DMS 273 (cell line): ENCODE measurements around the gene DTD1.
A peak's percentile ranks its signal among the peaks of the same experiment; 100 is the strongest.
"Not testable (repeated sequence)": the region's sequence is repeated elsewhere in the genome, so short reads cannot be mapped to it uniquely, and the experiment has no call there.

ENCODE experiments used
- DNase-seq: peaks from one replicate; lab custom pipeline; 2025; ENCODE audit not compliant: unreplicated experiment; lab: John Stamatoyannopoulos, UW

The DTD1 gene

GRCh38 chr20:18737140-18737539 lies 149.3 kb downstream of the DTD1 start:
- DNase-seq: no peak

- DNase-seq: no peak
Observed at GRCh38 chr20:18738055-18738454, 150.2 kb downstream of the DTD1 start.

- DNase-seq: no peak
Observed at GRCh38 chr20:18738888-18739287, 151.0 kb downstream of the DTD1 start.

DNA sequence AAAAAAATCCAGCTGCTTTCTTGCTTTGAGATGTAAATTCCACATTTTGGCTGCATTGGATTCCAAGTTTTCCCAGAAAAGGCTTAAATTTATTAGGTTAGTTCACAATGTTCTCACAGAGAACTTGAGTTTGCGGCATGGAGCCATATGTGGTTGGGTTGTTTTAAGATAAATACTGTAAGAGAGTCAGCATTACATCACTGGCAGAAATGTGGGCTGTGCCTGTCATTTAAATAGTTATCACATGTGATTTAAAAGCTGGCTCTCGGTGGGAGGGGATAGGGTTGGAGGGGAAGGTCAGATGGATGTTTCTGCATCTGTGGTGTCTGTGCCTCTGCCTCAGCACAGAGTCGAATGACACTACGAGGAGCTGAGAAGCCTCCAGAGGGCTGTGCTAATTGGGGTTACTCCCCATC lies 151.9 kb downstream of the DTD1 start:
- DNase-seq: peak; percentile 74

DNA sequence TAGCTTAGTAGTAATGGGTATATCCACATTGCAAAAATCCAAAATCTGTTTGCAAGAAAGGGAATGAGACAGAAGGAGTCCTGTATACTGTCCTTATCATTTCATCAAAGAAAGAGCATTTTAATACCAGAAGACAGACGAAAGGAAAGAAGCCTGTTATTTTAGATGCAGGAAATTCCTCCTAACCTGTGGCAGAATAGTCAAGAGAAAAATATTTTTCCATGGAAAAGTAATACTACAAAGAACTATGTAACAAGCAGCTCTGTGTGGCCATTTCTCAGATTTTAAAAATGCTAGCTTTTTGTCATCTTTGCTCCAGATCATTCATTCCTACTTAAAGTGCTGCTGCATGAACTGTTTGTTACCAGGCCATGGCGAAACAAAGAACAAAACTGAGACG lies 152.9 kb downstream of the DTD1 start:
- no peak for DNase-seq

DNA sequence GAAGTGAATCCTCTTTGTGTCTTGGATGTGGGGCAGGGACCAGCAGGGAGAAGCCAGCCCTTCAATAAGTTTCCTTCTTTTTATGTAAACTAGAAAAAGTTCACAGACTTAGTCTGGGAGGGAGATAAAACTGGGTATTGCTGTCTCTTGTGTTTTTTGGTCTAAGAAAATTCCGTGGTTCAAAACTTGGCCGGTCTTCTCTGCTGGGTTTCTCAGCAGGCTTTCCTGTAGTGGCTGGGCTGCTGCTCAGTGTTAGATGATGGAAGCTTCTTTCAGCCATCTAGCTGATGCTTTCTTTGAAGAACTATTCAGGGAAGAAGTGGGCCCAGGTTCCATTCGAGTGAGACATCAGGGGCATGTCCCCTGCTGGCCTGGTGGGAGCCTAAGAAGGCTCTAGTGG lies 155.0 kb downstream of the DTD1 start:
- DNase-seq: no peak

GRCh38 chr20:18743665-18744440 lies 156.0 kb downstream of the DTD1 start:
- no peak for DNase-seq

DNA sequence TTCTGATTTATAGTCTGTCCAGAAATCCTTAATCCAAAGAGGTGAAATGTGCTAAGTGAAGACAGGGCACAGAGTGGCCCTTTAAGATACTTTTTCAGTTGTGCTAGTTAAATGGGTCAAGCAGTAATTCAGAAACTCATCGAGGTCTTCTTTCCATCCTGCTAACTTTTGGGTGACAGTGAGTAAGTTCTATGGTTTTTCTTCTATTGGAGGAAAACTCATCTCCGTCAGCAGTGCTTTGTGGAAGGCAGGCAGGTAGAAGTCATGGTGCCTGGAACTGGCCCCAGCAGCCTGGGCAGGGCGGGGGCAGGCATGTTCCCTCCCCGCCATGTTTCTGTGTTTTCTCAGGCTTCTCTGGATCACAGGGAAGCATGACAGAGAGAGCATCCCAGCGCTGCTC lies 159.2 kb downstream of the DTD1 start:
- no peak for DNase-seq

GRCh38 chr20:18748987-18749386 lies 161.1 kb downstream of the DTD1 start:
- DNase-seq: peak; percentile 93

- DNase-seq: no peak
Observed at GRCh38 chr20:18749528-18749927, 161.7 kb downstream of the DTD1 start.

GRCh38 chr20:18750735-18751134 lies 162.9 kb downstream of the DTD1 start:
- DNase-seq: peak; percentile 57

GRCh38 chr20:18754030-18754652 lies 166.3 kb downstream of the DTD1 start:
- no peak for DNase-seq

GRCh38 chr20:18754653-18755045 lies 166.8 kb downstream of the DTD1 start:
- no peak for DNase-seq

DNA sequence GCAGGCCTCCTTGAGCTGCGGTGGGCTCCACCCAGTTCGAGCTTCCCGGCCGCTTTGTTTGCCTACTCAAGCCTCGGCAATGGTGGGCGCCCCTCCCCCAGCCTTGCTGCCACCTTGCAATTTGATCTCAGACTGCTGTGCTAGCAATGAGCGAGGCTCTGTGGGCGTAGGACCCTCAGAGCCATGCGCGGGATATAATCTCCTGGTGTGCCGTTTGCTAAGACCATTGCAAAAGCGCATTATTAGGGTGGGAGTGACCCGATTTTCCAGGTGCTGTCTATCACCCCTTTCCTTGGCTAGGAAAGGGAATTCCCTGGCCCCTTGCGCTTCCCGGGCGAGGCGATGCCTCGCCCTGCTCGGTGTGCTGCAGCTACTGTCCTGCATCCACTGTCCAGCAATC lies 173.0 kb downstream of the DTD1 start:
- not testable (repeated sequence) for DNase-seq

DNA sequence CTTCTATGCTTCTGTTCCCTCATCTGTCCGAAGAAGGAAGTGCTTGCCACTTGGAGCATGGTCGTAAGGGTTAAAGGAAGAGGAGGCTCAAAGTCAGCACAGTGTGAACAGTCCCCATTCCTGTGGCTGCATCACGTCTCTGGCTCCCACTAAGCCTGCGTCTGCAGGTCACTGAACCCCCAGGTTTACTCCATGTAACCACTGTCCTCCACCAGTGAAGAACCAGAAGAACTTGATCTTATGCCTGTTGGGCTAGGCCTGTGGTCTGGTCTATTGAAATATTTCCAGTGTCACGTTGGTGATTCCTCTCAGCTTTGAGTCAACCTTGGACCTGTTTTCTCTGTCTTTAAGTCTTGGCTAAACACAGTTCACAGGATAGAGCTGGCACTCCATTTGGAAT lies 179.8 kb downstream of the DTD1 start:
- DNase-seq: no peak

DNA sequence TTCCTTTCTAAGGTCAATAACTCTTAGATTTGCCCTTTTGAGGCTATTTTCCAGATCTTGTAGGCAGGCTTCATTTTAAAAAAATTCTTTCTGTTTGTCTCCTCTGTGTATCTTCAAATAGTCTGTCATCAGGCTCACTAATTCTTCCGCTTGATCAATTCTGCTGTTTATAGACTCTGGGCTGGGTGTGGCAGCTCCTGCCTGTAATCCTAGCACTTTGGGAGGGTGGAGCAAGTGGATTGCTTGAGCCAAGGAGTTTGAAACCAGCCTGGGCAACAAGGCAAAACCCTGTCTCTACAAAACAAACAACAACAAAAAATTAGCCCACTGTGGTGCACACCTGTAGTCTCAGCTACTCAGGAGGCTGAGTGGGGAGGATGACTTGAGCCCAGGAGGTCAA lies 185.7 kb downstream of the DTD1 start:
- no peak for DNase-seq

DNA sequence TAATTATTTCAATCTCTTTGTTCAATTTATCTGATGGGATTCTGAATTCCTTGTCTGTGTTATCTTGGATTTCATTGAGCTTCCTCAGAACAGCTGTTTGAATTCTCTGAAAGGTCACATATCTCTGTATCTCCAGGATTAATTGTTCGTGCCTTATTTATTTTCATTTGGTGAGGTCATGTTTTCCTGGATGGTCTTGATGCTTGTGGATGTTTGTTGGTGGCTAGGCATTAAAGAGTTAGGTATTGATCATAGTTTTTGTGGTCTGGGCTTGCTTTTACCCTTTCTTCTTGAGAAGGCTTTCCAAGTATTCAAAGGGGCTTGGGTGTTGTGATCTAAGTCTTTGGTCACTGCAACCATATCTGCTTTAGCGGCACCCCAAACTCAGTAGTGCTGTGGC lies 186.4 kb downstream of the DTD1 start:
- no peak for DNase-seq

- DNase-seq: no peak
Observed at GRCh38 chr20:18775633-18776032, 187.8 kb downstream of the DTD1 start.

GRCh38 chr20:18778690-18779392 lies 191.0 kb downstream of the DTD1 start:
- DNase-seq: no peak

- no peak for DNase-seq
Observed at GRCh38 chr20:18780385-18781130, 192.7 kb downstream of the DTD1 start.

DNA sequence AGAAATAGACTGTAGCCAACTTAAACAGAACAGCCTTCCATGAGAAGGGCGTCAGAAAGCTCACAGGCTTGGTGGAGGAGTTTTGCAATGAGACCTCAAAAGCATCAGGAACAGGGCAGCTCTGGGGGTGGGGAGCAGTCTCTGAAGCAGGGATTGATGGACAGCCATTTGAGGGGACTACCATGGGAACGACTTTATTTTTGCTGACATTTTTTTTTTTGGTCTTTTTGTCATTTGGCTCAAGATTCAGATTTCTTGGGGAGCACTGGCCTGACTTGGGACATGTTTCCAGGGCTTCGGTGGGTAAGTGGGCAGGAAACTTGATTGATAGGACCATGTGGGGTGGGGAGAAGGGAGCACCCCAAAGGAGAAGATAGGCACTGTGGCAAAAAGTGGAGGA lies 193.7 kb downstream of the DTD1 start:
- no peak for DNase-seq
